H9 (cell line): ENCODE data around the gene PYGB. TPM values are rescaled to one million over a fixed set of nuclear protein-coding genes. Genes with fewer than 3 reads are reported as not detected.

ENCODE experiments used
- DNase-seq: peaks from one replicate; pipeline ENCODE4 v3.0.0-alpha.2; 2017
- H2AFZ ChIP-seq: one replicate; pipeline ENCODE4 v1.6.1; 2013; ENCODE audit warnings: mild to moderate bottlenecking, low read length, control low read depth, moderate library complexity
- H2AK5ac ChIP-seq: 2 replicates; pipeline ENCODE4 v1.6.1; 2013; ENCODE audit warnings: low read length, control low read depth, mixed read lengths; ENCODE audit not compliant: insufficient read length
- H2BK120ac ChIP-seq: one replicate; pipeline ENCODE4 v1.6.1; 2013; ENCODE audit warnings: low read depth, mild to moderate bottlenecking, low read length, control low read depth, inconsistent platforms; ENCODE audit not compliant: poor library complexity, severe bottlenecking
- H2BK12ac ChIP-seq: 2 replicates; pipeline ENCODE4 v1.6.1; 2013; ENCODE audit warnings: low read length, control low read depth, mixed read lengths, low read depth; ENCODE audit not compliant: insufficient read length
- H2BK15ac ChIP-seq: 2 replicates; pipeline ENCODE4 v1.6.1; 2013; ENCODE audit warnings: low read depth, low read length, control low read depth
- H2BK20ac ChIP-seq: one replicate; pipeline ENCODE4 v1.6.1; 2013; ENCODE audit warnings: low read depth, mild to moderate bottlenecking, low read length, control low read depth, inconsistent platforms; ENCODE audit not compliant: poor library complexity, severe bottlenecking
- H2BK5ac ChIP-seq: 2 replicates; pipeline ENCODE4 v1.6.1; 2013; ENCODE audit warnings: low read length, control low read depth, mixed read lengths; ENCODE audit not compliant: insufficient read length
- H3K14ac ChIP-seq: 2 replicates; pipeline ENCODE4 v1.6.1; 2013; ENCODE audit warnings: low read length, control low read depth; ENCODE audit not compliant: insufficient read depth
- H3K18ac ChIP-seq: 2 replicates; pipeline ENCODE4 v1.6.1; 2013; ENCODE audit warnings: low read depth, mild to moderate bottlenecking, mixed read lengths, low read length, control low read depth; ENCODE audit not compliant: insufficient read length
- H3K23ac ChIP-seq: 2 replicates; pipeline ENCODE4 v1.6.1; 2013; ENCODE audit warnings: low read length, control low read depth, mixed read lengths, low read depth; ENCODE audit not compliant: insufficient read length
- H3K23me2 ChIP-seq: 2 replicates; pipeline ENCODE4 v1.6.1; 2013; ENCODE audit warnings: low read depth, mild to moderate bottlenecking, mixed read lengths, low read length, control low read depth; ENCODE audit not compliant: insufficient read length, poor library complexity, severe bottlenecking
- H3K27ac ChIP-seq: 2 replicates; pipeline ENCODE4 v1.5.1; 2013; ENCODE audit warnings: low read length, control low read depth, mixed read lengths, low read depth; ENCODE audit not compliant: insufficient read length
- H3K27me3 ChIP-seq: 2 replicates; pipeline ENCODE4 v1.6.1; 2013; ENCODE audit warnings: low read length, control low read depth, inconsistent platforms; ENCODE audit not compliant: insufficient read depth
- H3K4ac ChIP-seq: 2 replicates; pipeline ENCODE4 v1.6.1; 2013; ENCODE audit warnings: low read depth, mild to moderate bottlenecking, control low read depth, inconsistent platforms, low read length, moderate library complexity
- H3K4me1 ChIP-seq: 2 replicates; pipeline ENCODE4 v1.6.1; 2013; ENCODE audit warnings: low read length, control low read depth, inconsistent platforms; ENCODE audit not compliant: insufficient read depth
- H3K4me2 ChIP-seq: 2 replicates; pipeline ENCODE4 v1.6.1; 2013; ENCODE audit warnings: low read length, control low read depth, mixed read lengths; ENCODE audit not compliant: insufficient read length, insufficient read depth
- H3K56ac ChIP-seq: 2 replicates; pipeline ENCODE4 v1.6.1; 2013; ENCODE audit warnings: low read depth, mild to moderate bottlenecking, mixed read lengths, low read length, control low read depth; ENCODE audit not compliant: insufficient read length
- H3K79me1 ChIP-seq: 2 replicates; pipeline ENCODE4 v1.6.1; 2013; ENCODE audit warnings: low read depth, mild to moderate bottlenecking, moderate library complexity, low read length, control low read depth, inconsistent platforms; ENCODE audit not compliant: insufficient read depth, poor library complexity, severe bottlenecking
- H3K79me2 ChIP-seq: 2 replicates; pipeline ENCODE4 v1.6.1; 2013; ENCODE audit warnings: low read length, control low read depth, inconsistent platforms; ENCODE audit not compliant: insufficient read depth
- H3K9ac ChIP-seq: 2 replicates; pipeline ENCODE4 v1.6.1; 2013; ENCODE audit warnings: low read length, control low read depth, mixed read lengths; ENCODE audit not compliant: insufficient read length; ENCODE audit errors: extremely low read depth
- H3K9me3 ChIP-seq: one replicate; pipeline ENCODE4 v1.6.1; 2013; ENCODE audit warnings: low read depth, low read length, inconsistent platforms; ENCODE audit not compliant: control insufficient read depth
- H3T11ph ChIP-seq: one replicate; pipeline ENCODE4 v1.6.1; 2013; ENCODE audit warnings: mild to moderate bottlenecking, low read length, control low read depth, inconsistent platforms
- H4K20me1 ChIP-seq: one replicate; pipeline ENCODE4 v1.6.1; 2013; ENCODE audit not compliant: control insufficient read depth, insufficient read length, insufficient read depth
- H4K5ac ChIP-seq: 2 replicates; pipeline ENCODE4 v1.6.1; 2013; ENCODE audit warnings: low read depth, mild to moderate bottlenecking, mixed read lengths, low read length, control low read depth; ENCODE audit not compliant: insufficient read length
- H4K8ac ChIP-seq: replicated peaks from 2 replicates; pipeline ENCODE4 v1.6.1; 2013; ENCODE audit warnings: low read length, control low read depth, mixed read lengths, low read depth; ENCODE audit not compliant: insufficient read length
- H4K91ac ChIP-seq: 2 replicates; pipeline ENCODE4 v1.6.1; 2013; ENCODE audit warnings: low read depth, mild to moderate bottlenecking, moderate library complexity, mixed read lengths, low read length, control low read depth; ENCODE audit not compliant: insufficient read length
- H3K27ac Mint-ChIP-seq, 3 experiments: 2 replicates in 2 of 3; 3 replicates in 1 of 3; pipeline ENCODE4 v1.8.0; 2020 to 2021; ENCODE audit warnings: mixed read lengths in 3 of 3, mild to moderate bottlenecking in 1 of 3, moderate library complexity in 1 of 3
- H3K27me3 Mint-ChIP-seq: 2 replicates; pipeline ENCODE4 v1.8.0; 2021; ENCODE audit warnings: low read depth, mild to moderate bottlenecking, moderate library complexity, mixed read lengths
- H3K36me3 Mint-ChIP-seq, 3 experiments: 2 replicates in 2 of 3; 3 replicates in 1 of 3; pipeline ENCODE4 v1.8.0; 2020 to 2021; ENCODE audit warnings: low read depth in 3 of 3, mixed read lengths in 3 of 3; ENCODE audit not compliant: insufficient read depth in 1 of 3
- H3K4me1 Mint-ChIP-seq, 2 experiments: 2 replicates each; pipeline ENCODE4 v1.8.0; 2020; ENCODE audit warnings: mixed read lengths in 2 of 2
- H3K4me3 Mint-ChIP-seq, 2 experiments: 2 replicates in 1 of 2; 3 replicates in 1 of 2; pipeline ENCODE4 v1.8.0; 2020 to 2021; ENCODE audit warnings: mild to moderate bottlenecking in 2 of 2, mixed read lengths in 2 of 2, moderate library complexity in 1 of 2
- H3K9me3 Mint-ChIP-seq, 2 experiments: 2 replicates in 1 of 2; 3 replicates in 1 of 2; pipeline ENCODE4 v1.8.0; 2020; ENCODE audit warnings: mild to moderate bottlenecking in 2 of 2, mixed read lengths in 2 of 2, moderate library complexity in 1 of 2
- WGBS: extraction: QIAGEN DNeasy Blood & Tissue Kit; methylation state at CpG from one replicate; pipeline ENCODE4 v1.1.7; 2013; ENCODE audit warnings: missing lambda C conversion rate, low lambda C conversion rate, mixed read lengths; ENCODE audit not compliant: insufficient read length; ENCODE audit errors: extremely low coverage; 5-methylcytosine and 5-hydroxymethylcytosine counted together
- total RNA-seq: library from RNA; stranded (reverse); gene quantifications from 2 replicates; pipeline ENCODE4 v1.2.1, GENCODE V29; 2021
- TF ChIP-seq, protein P1 (sequence below): fragments of 200-600 bp; sonication (generic); conservative IDR thresholded peaks from 3 replicates; pipeline ENCODE4 v1.8.0; 2021; ENCODE audit warnings: antibody characterized with exemption, mild to moderate bottlenecking

The PYGB gene
- total RNA-seq, 1 experiment from 2014 or later: 46.9 TPM

DNA sequence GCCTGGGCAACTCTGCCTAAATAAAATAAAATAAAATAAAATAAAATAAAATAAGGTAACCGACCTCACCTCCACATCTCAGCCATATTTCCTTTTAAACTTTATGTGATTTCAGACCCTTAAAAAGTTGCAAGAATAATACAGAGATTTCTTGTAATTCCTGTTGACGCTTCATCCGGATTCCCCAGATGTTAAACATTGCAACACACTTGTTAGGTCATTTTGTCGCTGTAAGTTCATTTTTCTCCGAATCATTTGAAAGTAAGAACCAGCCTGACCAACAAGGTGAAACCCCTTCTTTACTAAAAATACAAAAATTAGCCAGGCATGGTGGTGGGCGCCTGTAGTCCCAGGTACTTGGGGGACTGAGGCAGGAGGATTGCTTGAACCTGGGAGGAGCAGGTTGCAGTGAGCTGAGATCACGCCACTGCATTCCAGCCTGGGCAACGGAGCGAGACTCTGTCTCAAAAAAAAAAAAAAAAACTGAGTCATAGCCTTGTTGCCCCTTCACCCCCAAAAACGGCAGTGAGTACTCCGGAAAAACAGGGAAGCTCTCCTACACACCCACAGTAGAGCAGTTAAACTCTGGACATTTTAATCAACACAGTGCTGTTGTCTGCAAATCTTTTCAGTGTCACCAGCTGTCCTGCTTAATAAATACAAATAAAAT, 5.9 kb downstream of the PYGB start:
- WGBS: no CpG with 5 or more reads among the region's 11 CpGs
- DNase-seq: no peak
- Histone ChIP-seq H3K4me1 (no peaks in the 10 kb centered on the region), H2BK12ac (no peak overlapping the region), H3K4ac (no peak overlapping the region), H3K56ac (no peak overlapping the region), H3K27ac (no peak overlapping the region), H3K9me3 (no peaks in the 10 kb centered on the region), H2BK20ac (no peak overlapping the region), H2BK15ac (no peak overlapping the region), H3K4me2 (no peak overlapping the region), H3K27me3 (no peaks in the 10 kb centered on the region), H4K20me1 (no peaks in the 10 kb centered on the region), H2AFZ (no peak overlapping the region), H3T11ph (no peak overlapping the region), H4K5ac (no peak overlapping the region), H2AK5ac (no peak overlapping the region), H4K91ac (no peak overlapping the region), H2BK5ac (no peak overlapping the region), H3K9ac (no peak overlapping the region), H3K79me2 (peaks cover 7% of the 10 kb centered on the region; the same call in 1 of the 2 replicates), H2BK120ac (no peak overlapping the region), H3K23me2 (no peaks in the 10 kb centered on the region), H3K18ac (no peak overlapping the region), H3K23ac (no peak overlapping the region), H4K8ac (no peak overlapping the region), H3K79me1 (no peaks in the 10 kb centered on the region), H3K14ac (no peak overlapping the region)
- Mint-ChIP-seq H3K9me3 (peaks cover 0 to 1% of the 10 kb centered on the region in 2 experiments; a peak in 2 of 5 replicates), H3K4me3 (no peak overlapping the region), H3K4me1 (peaks cover 26 to 34% of the 10 kb centered on the region in 2 experiments), H3K36me3 (peaks cover 9 to 14% (median 13%) of the 10 kb centered on the region in 3 experiments), H3K27me3 (no peaks in the 10 kb centered on the region), H3K27ac (no peak overlapping the region)
- TF ChIP-seq, protein P1, sequence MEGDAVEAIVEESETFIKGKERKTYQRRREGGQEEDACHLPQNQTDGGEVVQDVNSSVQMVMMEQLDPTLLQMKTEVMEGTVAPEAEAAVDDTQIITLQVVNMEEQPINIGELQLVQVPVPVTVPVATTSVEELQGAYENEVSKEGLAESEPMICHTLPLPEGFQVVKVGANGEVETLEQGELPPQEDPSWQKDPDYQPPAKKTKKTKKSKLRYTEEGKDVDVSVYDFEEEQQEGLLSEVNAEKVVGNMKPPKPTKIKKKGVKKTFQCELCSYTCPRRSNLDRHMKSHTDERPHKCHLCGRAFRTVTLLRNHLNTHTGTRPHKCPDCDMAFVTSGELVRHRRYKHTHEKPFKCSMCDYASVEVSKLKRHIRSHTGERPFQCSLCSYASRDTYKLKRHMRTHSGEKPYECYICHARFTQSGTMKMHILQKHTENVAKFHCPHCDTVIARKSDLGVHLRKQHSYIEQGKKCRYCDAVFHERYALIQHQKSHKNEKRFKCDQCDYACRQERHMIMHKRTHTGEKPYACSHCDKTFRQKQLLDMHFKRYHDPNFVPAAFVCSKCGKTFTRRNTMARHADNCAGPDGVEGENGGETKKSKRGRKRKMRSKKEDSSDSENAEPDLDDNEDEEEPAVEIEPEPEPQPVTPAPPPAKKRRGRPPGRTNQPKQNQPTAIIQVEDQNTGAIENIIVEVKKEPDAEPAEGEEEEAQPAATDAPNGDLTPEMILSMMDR: no peak
